GM12878 (cell line): Measurements from ENCODE around the gene DNASE2. TPM values are rescaled to one million over a fixed set of nuclear protein-coding genes. Genes with fewer than 3 reads are reported as not detected.
A peak's percentile ranks its signal among the peaks of the same experiment; 100 is the strongest.

ENCODE experiments used
- ATAC-seq: fragments of 200-7000 bp; cut with Tn5 transposase; 3 replicates; pipeline ENCODE4 v1.9.1; 2020; ENCODE audit warnings: mild to moderate bottlenecking, moderate library complexity
- BruUV-seq: library from RNA; stranded (reverse); fragments of 400-500 nt; replicated peaks from 2 replicates; lab custom pipeline; 2021; lab: Mats Ljungman, UMichigan
- CTCF ChIA-PET: fragments of 300-600 bp; sonication (Branson Sonifier 250); formaldehyde crosslinking; extraction: SDS; loops from one replicate; lab custom pipeline; 2021; ENCODE audit warnings: inconsistent platforms; lab: Yijun Ruan, JAX
- POLR2A ChIA-PET: fragments of 350-600 bp; formaldehyde crosslinking; extraction: SDS; loops from one replicate; lab custom pipeline; 2021; ENCODE audit warnings: inconsistent platforms; lab: Charles Lee
- RAD21 ChIA-PET: fragments of 300-600 bp; sonication (Branson Sonifier 250); formaldehyde crosslinking; loops from one replicate; lab custom pipeline; 2023; ENCODE audit warnings: antibody characterized with exemption; ENCODE audit not compliant: unreplicated experiment; lab: Charles Lee
- SMC1A ChIA-PET: fragments of 300-600 bp; sonication (Branson Sonifier 250); formaldehyde crosslinking; loops from one replicate; lab custom pipeline; 2023; ENCODE audit not compliant: unreplicated experiment, uncharacterized antibody; lab: Charles Lee
- DNase-seq: peaks from one replicate; pipeline ENCODE4 v3.0.0-alpha.2; 2011; ENCODE audit warnings: low read depth, low spot score
- FAIRE-seq: peaks from 3 replicates; lab custom pipeline; 2011; peaks lifted over from hg19 to GRCh38; lab: Jason Lieb, UNC
- H2AFZ ChIP-seq: 2 replicates; pipeline ENCODE4 v1.6.0; 2011; ENCODE audit warnings: low read depth, low read length, control low read depth; ENCODE audit not compliant: control insufficient read depth
- H3K27ac ChIP-seq: 2 replicates; pipeline ENCODE4 v1.5.1; 2011; ENCODE audit warnings: control low read depth; ENCODE audit not compliant: control insufficient read depth, insufficient read depth
- H3K27me3 ChIP-seq, 2 experiments: replicated peaks in 1 of 2; 2 replicates each; pipeline versions ENCODE4 v1.6.0 to v1.6.1; 2011; ENCODE audit warnings: low read length in 1 of 2; ENCODE audit not compliant: control insufficient read depth in 2 of 2, insufficient read depth in 2 of 2
- H3K36me3 ChIP-seq, 2 experiments: 2 replicates each; pipeline ENCODE4 v1.5.1; 2011; ENCODE audit warnings: low read length in 1 of 2; ENCODE audit not compliant: control insufficient read depth in 2 of 2, insufficient read depth in 2 of 2
- H3K4me1 ChIP-seq: 2 replicates; pipeline ENCODE4 v1.6.1; 2011; ENCODE audit warnings: mild to moderate bottlenecking, low read length, moderate library complexity, mixed read lengths; ENCODE audit not compliant: control insufficient read depth, insufficient read depth
- H3K4me2 ChIP-seq: 2 replicates; pipeline ENCODE4 v1.6.0; 2011; ENCODE audit warnings: control low read depth; ENCODE audit not compliant: control insufficient read depth, insufficient read depth
- H3K4me3 ChIP-seq: fragments of 200-600 bp; sonication (generic); 2 replicates; pipeline ENCODE4 v1.5.1; 2016
- H3K79me2 ChIP-seq: 2 replicates; pipeline ENCODE4 v1.6.0; 2011; ENCODE audit warnings: low read length; ENCODE audit not compliant: control insufficient read depth, insufficient read depth
- H3K9ac ChIP-seq: 2 replicates; pipeline ENCODE4 v1.8.0; 2011; ENCODE audit warnings: low read length, control low read depth, mixed read lengths; ENCODE audit not compliant: control insufficient read depth, insufficient read depth
- H3K9me3 ChIP-seq: replicated peaks from 3 replicates; pipeline ENCODE4 v1.5.1; 2011; ENCODE audit warnings: mild to moderate bottlenecking, low read length; ENCODE audit not compliant: control insufficient read depth, insufficient read depth
- H4K20me1 ChIP-seq: 2 replicates; pipeline ENCODE4 v1.6.0; 2011; ENCODE audit not compliant: control insufficient read depth, insufficient read depth
- ATF7 ChIP-seq: fragments of 450-650 bp; IDR thresholded peaks from 2 replicates; pipeline ENCODE4 v1.6.1; 2016; ENCODE audit warnings: low read depth, mild to moderate bottlenecking
- BMI1 ChIP-seq: fragments of 450-650 bp; IDR thresholded peaks from 2 replicates; pipeline ENCODE4 v1.6.1; 2016; ENCODE audit warnings: mild to moderate bottlenecking, moderate library complexity, borderline replicate concordance
- EGR1 ChIP-seq, 2 experiments: IDR thresholded peaks; 1 replicate in 1 of 2; 2 replicates in 1 of 2; pipeline ENCODE4 v1.6.1; 2011 to 2012; ENCODE audit warnings: low read depth in 2 of 2, low read length in 2 of 2, borderline replicate concordance in 1 of 2, mild to moderate bottlenecking in 1 of 2, moderate library complexity in 1 of 2
- HCFC1 ChIP-seq: fragments of 150-350 bp; IDR thresholded peaks from 2 replicates; pipeline ENCODE4 v1.6.1; 2014; ENCODE audit warnings: low read length
- MEF2B ChIP-seq: fragments of 450-650 bp; IDR thresholded peaks from 2 replicates; pipeline ENCODE4 v1.6.1; 2018; ENCODE audit warnings: mild to moderate bottlenecking, moderate library complexity; ENCODE audit not compliant: partially characterized antibody, poor library complexity, severe bottlenecking
- MYC ChIP-seq: IDR thresholded peaks from 2 replicates; pipeline ENCODE4 v1.6.1; 2011; ENCODE audit warnings: mild to moderate bottlenecking, low read length, moderate library complexity, inconsistent platforms; ENCODE audit not compliant: insufficient read depth, insufficient replicate concordance, insufficient read length, severe bottlenecking
- NBN ChIP-seq: fragments of 450-650 bp; IDR thresholded peaks from 2 replicates; pipeline ENCODE4 v1.6.1; 2016
- NRF1 ChIP-seq: conservative IDR thresholded peaks from 2 replicates; pipeline ENCODE4 v1.6.1; 2011; ENCODE audit warnings: mild to moderate bottlenecking, low read depth, low read length, improper control_type of control experiment
- PAX8 ChIP-seq: fragments of 450-650 bp; IDR thresholded peaks from 2 replicates; pipeline ENCODE4 v1.6.1; 2017; ENCODE audit warnings: mild to moderate bottlenecking, moderate library complexity
- ZNF217 ChIP-seq: fragments of 450-650 bp; IDR thresholded peaks from 2 replicates; pipeline ENCODE4 v1.6.1; 2017; ENCODE audit warnings: antibody characterized with exemption, mild to moderate bottlenecking
- WGBS: methylation state at CpG from one replicate; pipeline ENCODE4 v1.1.6; 2016; ENCODE audit warnings: low lambda C conversion rate; ENCODE audit not compliant: insufficient replicate concordance, insufficient coverage; ENCODE audit errors: missing lambda C conversion rate; 5-methylcytosine and 5-hydroxymethylcytosine counted together
- in situ Hi-C: fragments of 300-500 bp; cut with MboI; formaldehyde crosslinking; loops from 9 replicates; pipeline ENCODE4 v1.14.3; 2018; ENCODE audit warnings: mixed read lengths
- intact Hi-C: fragments of 100-400 bp; cut with micrococcal nuclease; formaldehyde crosslinking; loops from one replicate; pipeline ENCODE4 v1.14.2; 2022; ENCODE audit not compliant: unreplicated experiment
- polyA plus RNA-seq, 11 experiments: library from polyadenylated mRNA; depleted of rRNA in 4 of 11; unstranded in 6 of 11; stranded (reverse) in 5 of 11; fragments of >200 nt; fragmentation: Nextera tagmentation in 4 of 11; fragmentation: Illumina TruSeq in 1 of 11; extraction: Ambion mirVana in 4 of 11; extraction: Trizol in 1 of 11; gene quantifications; 1 replicate in 1 of 11; 2 replicates in 10 of 11; pipeline versions ENCODE4 v1.2.1 to v1.2.3, GENCODE V29; 2011 to 2016; ENCODE audit warnings: inconsistent platforms in 2 of 11, missing spikeins in 2 of 11, low read depth in 1 of 11
- total RNA-seq, 4 experiments: library from RNA; depleted of rRNA in 3 of 4; stranded (reverse); fragments of >200 nt in 3 of 4; fragmentation: Illumina TruSeq in 1 of 4; extraction: Trizol in 1 of 4; gene quantifications; 2 replicates each; pipeline versions ENCODE4 v1.2.1 to v1.2.3, GENCODE V29; 2013 to 2021
- TF ChIP-seq, protein P1 (sequence below): IDR thresholded peaks from 2 replicates; pipeline ENCODE4 v1.6.1; 2012; ENCODE audit warnings: low read depth, low read length, improper control_type of control experiment
- TF ChIP-seq, protein P2 (sequence below): IDR thresholded peaks from 2 replicates; pipeline ENCODE4 v1.6.1; 2011; ENCODE audit warnings: mild to moderate bottlenecking, low read depth, low read length, moderate library complexity; ENCODE audit not compliant: insufficient replicate concordance
- TF ChIP-seq, protein P3 (sequence below): fragments of 150-350 bp; IDR thresholded peaks from 2 replicates; pipeline ENCODE4 v1.6.1; 2016; ENCODE audit warnings: low read depth, low read length

DNASE2 gene
- total and polyA plus RNA-seq, 10 of the 15 experiments (the other 5 are each of a cell fraction or from before 2014, with no cell fraction given), result 4.9 to 32.1 (median 22.0) TPM

DNA sequence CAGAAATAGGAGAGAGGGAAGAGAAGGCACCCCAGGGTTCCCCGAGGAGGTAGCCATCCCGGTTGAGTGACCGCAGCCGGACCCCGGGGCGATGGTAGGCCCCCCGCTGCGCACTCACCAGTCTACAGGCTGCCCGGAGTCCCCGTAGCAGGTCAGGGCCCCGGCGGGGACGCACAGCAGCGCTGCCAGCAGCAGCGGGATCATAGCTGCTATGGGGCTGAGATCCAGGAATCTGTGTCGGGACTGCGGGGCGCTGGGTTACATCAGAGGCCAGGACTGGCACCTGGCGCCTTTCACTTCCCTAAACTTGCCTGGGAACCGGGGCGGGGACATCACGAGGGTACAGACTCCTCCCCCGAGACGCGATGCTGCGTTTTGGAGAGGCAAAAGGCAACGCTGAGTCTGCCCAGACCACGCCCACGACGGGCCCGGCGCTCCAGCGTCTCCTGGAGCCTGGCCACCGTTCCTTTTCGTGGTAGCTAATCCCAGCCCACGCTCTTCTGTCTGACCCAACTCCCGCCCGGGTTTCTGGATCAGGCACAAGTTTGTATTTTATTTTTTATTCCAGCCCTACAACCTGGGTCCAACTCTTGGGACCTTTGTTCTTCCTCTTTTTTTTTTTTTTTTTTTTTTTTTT is at the start of gene DNASE2 (continued):
- TF ChIP-seq MYC, result no peak
- no peak for TF ChIP-seq NRF1
- TF ChIP-seq, protein P1, sequence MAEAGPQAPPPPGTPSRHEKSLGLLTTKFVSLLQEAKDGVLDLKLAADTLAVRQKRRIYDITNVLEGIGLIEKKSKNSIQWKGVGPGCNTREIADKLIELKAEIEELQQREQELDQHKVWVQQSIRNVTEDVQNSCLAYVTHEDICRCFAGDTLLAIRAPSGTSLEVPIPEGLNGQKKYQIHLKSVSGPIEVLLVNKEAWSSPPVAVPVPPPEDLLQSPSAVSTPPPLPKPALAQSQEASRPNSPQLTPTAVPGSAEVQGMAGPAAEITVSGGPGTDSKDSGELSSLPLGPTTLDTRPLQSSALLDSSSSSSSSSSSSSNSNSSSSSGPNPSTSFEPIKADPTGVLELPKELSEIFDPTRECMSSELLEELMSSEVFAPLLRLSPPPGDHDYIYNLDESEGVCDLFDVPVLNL, result no peak
- no peak for TF ChIP-seq PAX8
- TF ChIP-seq ZNF217, result no peak
- 0 out of 3 replicates have a peak, but pooled peaks of 1 of the 2 experiments have one; percentile 37 for TF ChIP-seq EGR1 (IDR thresholded peaks at IDR 0.05; ENCODE audit: borderline replicate concordance in 1 of 2, low read depth in 2 of 2, low read length in 2 of 2)
- TF ChIP-seq, protein P2, sequence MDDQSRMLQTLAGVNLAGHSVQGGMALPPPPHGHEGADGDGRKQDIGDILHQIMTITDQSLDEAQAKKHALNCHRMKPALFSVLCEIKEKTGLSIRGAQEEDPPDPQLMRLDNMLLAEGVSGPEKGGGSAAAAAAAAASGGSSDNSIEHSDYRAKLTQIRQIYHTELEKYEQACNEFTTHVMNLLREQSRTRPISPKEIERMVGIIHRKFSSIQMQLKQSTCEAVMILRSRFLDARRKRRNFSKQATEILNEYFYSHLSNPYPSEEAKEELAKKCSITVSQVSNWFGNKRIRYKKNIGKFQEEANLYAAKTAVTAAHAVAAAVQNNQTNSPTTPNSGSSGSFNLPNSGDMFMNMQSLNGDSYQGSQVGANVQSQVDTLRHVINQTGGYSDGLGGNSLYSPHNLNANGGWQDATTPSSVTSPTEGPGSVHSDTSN, result no peak
- TF ChIP-seq NBN, result 0 out of 2 replicates have a peak, but pooled peaks have one; percentile 73

DNA sequence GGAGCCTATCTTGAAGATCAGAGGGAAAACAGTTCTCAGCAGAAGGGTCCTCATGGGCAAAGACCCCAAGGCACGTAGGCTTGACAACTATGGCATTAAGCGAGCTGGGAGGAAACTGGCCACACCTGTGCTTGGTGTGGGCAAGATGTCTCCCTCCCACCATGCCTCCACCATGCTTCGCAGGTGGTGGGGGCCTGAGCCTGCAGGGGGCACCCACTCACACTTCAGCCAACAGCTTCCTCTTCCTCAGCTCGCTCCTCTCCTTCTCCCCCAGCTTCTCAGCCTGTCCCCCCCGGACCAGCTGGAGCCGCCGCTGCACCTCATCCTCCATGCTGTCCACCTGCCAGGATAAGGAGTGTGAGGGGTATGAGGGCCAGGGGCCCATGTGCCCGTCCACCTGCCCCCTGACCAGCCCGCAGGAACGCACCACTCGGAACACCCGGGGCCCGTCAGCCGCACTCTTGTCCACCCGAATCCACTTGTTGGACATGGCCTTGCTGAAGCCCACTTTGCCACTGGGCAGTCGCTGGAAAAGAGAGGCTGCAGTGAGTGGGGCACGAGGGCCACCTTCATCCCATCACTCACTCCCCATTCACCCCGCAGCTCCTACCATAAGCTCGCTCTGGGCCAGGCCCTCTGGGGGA is 48.9 kb upstream of the DNASE2 start:
- ChIA-PET CTCF (interaction anchor here (1.0 to 2.3 kb wide), 4 partner anchors 15 to 173 kb away, joined by 3 to 11 read pairs (median 6); no protein-coding TSS in a partner anchor), RAD21 (interaction anchor here (1.6 kb wide), 1 partner anchor 10 kb away, joined by 6 read pairs; the partner anchor contains the start of gene SYCE2), SMC1A (interaction anchor here (1.2 to 3.2 kb wide), 2 partner anchors 10 to 83 kb away, joined by 3 to 14 read pairs; partner anchors contain the start of gene SYCE2), POLR2A (interaction anchor here (0.9 kb wide), 1 partner anchor 10 kb away, joined by 3 read pairs; no protein-coding TSS in a partner anchor)
- WGBS, result 99% methylated on average over 18 of the region's 19 CpGs
- no peak for ATAC-seq
- no peak overlapping the region for H3K4me2 ChIP-seq
- no peak overlapping the region for H3K4me3 ChIP-seq
- no peaks in the 10 kb centered on the region for H3K9me3 ChIP-seq
- no peaks in the 10 kb centered on the region for H3K4me1 ChIP-seq
- in situ Hi-C loops, result no loop called here
- peaks cover 10 to 23% of the 10 kb centered on the region in 2 experiments; a peak in 3 of 4 replicates for H3K36me3 ChIP-seq
- TF ChIP-seq BMI1 (no peak), MEF2B (no peak), ATF7 (no peak), HCFC1 (no peak)
- TF ChIP-seq, protein P3, sequence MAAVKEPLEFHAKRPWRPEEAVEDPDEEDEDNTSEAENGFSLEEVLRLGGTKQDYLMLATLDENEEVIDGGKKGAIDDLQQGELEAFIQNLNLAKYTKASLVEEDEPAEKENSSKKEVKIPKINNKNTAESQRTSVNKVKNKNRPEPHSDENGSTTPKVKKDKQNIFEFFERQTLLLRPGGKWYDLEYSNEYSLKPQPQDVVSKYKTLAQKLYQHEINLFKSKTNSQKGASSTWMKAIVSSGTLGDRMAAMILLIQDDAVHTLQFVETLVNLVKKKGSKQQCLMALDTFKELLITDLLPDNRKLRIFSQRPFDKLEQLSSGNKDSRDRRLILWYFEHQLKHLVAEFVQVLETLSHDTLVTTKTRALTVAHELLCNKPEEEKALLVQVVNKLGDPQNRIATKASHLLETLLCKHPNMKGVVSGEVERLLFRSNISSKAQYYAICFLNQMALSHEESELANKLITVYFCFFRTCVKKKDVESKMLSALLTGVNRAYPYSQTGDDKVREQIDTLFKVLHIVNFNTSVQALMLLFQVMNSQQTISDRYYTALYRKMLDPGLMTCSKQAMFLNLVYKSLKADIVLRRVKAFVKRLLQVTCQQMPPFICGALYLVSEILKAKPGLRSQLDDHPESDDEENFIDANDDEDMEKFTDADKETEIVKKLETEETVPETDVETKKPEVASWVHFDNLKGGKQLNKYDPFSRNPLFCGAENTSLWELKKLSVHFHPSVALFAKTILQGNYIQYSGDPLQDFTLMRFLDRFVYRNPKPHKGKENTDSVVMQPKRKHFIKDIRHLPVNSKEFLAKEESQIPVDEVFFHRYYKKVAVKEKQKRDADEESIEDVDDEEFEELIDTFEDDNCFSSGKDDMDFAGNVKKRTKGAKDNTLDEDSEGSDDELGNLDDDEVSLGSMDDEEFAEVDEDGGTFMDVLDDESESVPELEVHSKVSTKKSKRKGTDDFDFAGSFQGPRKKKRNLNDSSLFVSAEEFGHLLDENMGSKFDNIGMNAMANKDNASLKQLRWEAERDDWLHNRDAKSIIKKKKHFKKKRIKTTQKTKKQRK, result no peak
- intact Hi-C loops, result no loop called here
- H4K20me1 ChIP-seq, result no peaks in the 10 kb centered on the region; the same call in 1 of the 2 replicates
- H3K79me2 ChIP-seq, result peaks cover 32% of the 10 kb centered on the region
- no peak overlapping the region for H3K27ac ChIP-seq
- no peak overlapping the region for H2AFZ ChIP-seq
- H3K9ac ChIP-seq, result no peak overlapping the region
- FAIRE-seq, result no peak
- DNase-seq, result no peak
- H3K27me3 ChIP-seq, result no peaks in the 10 kb centered on the region
- BruUV-seq, result no TSS peak
